SHP77 treated with DMSO at 0.1 percent for 48 hours (cell line): ENCODE results near the gene PAFAH1B1.

Experiments
- DNase-seq: peaks from one replicate; lab custom pipeline; 2025; lab: John Stamatoyannopoulos, UW

The PAFAH1B1 gene

GRCh38 chr17:2703181-2703580, 109.7 kb downstream of the PAFAH1B1 start:
- DNase-seq = no peak

DNA sequence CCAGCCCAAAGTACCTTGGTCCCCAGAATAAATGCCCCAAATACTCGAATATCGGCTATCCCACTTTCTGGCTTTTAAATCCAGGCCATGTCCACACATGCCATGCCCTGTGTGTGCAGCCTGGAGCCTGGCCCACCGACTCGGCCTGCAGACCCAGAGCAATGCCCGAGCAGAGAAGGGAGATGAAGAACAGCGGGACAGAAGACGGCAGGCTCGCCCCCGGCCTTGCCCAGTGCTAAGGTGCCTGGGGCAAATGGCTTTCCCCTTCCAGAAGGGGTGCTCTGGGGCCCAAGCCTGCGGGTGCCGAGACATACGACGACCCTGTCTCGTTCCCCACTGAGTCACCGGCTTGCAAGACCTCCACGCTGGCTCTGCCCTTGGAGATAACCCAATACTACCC, 110.2 kb downstream of the PAFAH1B1 start:
- no peak for DNase-seq

DNA sequence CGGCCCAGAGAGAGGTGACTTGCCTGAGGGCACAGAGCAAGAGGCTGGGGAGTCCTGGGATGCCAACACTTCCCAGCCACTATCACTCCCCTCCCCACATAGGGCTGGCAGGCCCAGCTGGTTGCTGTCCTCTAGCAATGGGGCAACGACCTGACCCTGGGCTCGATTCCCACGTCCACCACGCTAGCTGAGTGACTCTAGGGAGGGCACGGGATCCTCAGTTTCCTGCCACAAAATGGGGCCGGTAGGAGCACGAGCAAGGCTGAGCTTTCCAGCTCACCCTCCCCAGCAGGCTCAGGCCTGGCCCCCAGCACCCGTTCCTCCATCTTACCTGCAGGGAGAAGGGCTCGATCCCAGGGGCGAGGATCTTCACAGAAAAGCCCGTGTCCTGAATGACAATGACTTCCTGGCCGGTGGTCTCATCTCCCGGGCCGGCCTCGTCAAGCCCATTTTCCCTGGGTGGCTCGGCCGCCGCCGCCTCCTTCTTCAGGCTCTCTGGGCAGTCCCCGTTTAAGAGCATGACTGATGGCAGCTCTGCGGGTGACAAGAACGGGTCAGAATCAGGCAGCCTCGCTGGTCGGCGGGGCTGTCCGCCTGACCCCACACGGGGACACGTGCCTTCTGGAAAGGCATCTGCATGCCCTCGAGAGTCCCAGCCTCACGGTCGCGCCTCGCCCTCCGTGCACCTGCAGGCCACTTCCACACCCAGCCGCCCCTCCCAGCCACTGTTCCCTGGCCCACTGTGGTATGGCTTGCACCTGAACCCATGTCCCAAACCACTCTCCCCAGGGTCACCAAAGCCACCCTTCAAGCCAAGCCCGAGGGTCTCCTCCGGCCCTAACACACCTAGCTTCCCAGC, 110.8 kb downstream of the PAFAH1B1 start:
- no peak for DNase-seq

DNA sequence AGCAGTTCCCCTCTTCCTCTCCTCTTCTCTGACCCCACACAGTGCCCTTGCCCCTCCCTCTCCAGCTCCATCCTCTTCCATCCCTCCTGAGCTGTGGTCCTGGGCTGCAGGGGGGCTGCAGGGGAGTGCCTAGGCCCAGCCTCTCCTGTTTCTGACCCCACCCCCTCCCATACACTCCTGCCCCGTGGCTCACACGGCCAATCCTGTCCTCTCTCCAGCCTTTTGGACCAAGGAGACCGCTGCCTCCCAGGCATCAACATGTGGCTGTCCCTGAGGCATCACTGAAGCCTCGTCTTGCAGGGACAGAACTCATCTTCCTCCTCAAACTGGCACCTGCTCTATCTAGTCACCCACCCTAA, 111.4 kb downstream of the PAFAH1B1 start:
- no peak for DNase-seq

DNA sequence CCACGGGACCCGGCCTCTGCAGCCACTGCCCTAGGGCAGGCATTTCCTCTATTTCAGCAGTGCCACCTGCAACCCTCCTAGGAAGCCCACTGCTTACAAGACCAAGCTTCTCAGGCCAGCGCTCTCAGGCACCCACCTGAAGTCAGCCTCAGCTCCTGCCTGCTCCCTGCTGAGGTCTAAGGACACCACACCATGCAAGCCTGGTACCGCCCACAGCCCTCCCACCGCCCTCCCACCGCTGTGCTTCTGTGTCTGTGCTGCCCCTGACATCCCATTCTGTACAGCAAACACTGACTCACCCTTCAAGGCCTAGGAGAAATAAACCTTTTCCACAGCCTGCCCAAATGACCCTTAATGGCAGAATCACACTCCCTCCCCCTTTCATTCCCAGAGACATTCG, 111.8 kb downstream of the PAFAH1B1 start:
- no peak for DNase-seq

DNA sequence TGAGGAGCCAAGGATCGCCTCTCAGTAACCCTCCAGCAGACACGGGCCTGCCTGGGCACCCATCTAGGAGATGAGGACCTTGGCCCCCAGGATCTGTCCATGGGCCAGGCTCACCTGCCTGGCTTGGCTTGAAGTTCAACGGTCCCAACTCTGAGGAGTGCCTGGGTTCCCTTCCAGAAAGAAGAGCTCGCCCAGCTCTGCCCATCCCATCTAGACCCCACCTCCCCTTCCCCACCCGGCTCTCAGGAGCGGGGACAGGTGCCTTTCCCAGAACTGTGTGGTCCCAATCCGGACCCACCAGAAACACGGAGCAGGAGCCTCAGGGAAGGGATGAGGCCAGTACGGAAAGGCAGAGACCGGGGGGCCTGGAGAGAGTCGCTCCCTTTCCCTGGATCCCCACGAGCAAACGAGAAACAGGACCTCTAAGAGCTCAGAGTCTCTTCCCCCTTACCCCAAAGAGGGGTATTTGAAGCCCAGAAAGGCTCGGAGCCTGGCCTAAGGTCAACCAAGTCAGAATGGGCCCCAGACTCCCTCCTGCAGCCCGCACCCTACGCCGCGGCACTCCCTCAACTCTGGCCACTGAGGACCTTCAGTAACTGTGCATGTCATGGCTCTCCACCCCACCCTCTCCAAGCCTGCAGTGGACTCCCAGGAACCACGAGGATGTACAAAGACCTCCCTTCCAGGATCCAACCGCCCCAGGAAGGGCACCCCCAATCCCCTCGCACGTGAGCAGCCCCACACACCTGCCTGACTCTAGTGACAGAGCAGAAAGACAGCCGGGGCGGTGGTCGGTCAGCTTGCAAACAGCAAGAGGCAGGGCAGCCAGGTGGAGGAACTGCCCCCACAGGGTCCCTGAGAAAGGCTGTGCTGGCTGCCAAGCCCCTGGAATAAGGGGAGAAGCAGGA, 112.7 kb downstream of the PAFAH1B1 start:
- no peak for DNase-seq

DNA sequence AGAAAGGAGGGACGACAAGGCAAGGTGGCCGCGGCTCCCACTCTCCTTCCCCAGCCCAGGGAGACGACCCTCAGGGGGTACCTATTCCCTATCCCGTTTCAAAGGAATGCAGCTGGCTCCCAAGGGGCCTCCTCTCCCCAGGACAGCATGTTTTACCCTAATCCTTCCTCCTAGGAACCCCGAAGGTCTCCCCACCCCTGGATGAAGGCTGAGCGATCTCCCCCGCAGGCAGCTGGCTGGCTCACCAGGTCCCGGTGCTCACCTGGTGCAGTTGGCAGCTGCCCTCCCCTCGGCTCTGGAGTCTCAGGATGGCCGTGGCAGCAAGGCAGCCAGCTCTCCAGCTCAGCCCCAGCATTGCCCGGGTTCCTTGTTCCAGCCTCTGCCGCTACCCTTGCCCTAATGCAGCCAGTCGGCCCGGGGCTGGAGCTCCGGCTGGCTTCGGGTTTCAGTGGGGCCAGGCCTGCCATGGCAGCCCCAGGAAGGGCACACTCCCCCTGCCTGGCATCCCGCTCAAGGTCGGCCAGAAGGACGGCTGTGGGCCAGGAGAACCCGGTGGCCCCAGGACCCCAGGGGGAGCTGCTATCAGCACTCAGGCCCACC, 113.6 kb downstream of the PAFAH1B1 start:
- no peak for DNase-seq

DNA sequence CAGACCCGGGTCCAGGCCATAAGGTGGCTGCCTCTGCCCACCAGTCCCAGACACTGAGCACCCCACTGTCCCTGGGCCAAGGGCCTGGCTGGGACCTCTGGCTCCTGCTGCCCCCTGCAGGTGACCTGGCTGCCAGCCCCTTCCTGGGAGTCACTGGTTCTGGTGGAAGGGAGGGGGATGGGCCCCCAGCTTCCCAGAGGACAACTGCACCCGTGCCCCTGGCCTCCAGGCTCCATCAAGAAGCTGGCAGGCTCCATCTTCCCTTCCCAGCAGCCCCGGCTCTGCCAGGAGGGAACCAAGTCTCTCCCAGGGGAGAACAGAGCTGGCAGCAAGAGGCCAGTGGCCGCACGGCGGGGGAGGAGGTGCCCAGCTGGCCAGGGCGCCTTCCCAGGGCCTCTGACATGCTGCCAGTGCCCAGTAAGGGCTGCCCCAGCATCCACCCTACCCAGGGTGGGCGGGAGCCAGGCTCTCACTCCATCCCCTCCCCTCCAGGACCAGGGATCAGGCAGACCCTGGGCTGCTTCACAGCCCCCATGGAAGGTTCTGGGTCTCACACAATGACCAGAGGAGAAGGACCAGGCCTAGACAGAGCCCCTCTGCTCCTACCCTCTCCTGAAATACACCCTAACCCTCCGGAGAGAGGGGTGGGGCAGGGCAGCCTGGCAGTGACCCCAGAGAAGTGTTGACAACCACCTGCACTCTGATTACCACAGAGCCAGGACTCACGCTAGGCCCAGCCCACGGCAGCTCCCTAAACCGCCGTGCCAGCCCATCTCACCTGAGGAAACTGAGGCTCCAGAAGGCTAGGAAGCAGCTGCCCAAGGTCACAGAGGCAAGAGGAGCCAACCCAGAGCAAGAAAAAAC, 114.5 kb downstream of the PAFAH1B1 start:
- DNase-seq = no peak

DNA sequence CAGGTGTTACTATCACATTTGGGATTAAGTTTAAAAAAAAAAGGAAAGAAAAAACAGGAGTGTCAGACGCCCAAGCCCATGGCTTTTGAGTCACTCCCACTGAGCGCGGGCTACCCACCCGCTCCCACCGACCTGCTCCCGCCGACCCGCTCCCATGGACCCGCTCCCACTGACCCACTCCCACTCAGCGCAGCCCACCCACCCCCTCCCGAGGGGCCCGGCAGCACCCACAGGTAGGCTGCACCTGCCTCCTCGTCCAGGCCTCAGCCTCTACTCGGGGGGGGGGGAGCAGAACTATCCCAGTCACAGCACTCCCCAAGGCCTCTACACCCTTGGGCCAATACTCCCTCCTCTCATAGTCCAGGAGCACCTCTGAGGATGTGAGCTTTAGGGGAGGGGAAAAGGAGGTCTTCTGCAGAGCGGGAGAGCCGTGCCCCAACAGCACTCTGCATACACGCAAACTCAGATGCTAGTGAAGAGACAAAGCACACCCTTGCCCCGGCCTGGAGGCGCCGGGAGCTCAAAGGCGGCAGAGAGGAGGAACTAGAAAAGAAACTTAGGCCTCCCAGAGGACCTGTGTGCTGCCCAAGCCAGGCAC, 115.2 kb downstream of the PAFAH1B1 start:
- no peak for DNase-seq

DNA sequence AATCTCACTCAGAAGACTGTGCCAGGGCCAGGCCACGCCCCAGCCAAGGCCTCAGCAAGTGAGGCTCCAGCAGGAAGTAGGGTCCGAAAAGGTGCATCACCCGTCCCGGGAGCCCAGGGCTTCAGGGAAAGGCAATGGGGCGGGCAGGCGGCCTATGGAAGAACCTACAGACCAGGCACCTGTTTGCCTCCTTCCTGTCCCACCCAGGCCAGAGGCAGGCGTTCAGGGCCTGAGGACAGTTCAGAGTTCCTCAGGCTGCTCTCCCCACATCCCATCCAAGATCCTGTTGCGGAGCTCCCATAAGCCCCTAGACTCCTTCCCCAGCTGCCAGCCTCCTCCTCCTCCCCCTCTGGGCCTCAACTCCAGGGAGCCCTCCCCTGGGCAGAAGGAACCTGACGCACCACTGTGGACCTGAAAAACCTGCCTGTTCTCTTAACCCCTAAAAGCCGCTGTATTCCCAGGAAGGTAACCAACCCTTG, 115.8 kb downstream of the PAFAH1B1 start:
- no peak for DNase-seq

GRCh38 chr17:2710071-2710802, 116.8 kb downstream of the PAFAH1B1 start:
- DNase-seq = no peak

- no peak for DNase-seq
These were observed 117.6 kb downstream of the PAFAH1B1 start for GRCh38 chr17:2710803-2711607.

DNA sequence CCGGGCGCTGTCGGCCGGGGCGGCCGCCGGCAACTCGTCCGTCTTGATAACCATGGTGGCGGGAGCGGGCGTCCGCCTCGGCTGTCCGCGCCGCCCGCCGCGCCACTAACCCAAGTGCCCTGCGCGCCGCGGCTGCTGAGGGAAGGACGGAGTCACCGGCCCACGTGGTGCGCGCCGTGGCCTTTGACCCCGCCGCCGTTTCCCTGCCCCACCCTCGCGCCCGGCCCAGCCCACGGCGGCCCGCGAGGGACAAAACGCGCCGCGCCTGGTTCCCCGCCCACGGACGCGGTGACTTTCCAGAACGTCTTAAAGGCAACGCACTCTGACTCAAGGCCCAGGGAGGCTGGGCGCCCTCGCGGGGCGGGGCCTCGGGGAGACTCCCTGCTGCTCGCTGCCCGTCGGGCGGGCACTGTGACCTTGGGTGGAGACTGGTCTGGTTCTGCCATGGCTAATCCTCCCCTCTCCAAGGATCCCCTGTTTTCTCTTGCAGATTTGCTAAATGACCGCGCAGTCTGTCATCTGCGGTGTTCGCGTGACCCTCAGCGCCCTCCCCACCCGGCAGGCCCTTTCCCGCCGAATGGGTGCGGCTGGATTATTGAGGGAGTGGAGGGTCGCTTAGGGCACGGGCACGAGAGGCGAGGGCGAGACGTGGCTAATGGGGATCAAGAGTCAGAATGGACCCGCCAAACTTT, 118.3 kb downstream of the PAFAH1B1 start, which contains the start of gene CLUH:
Gene CLUH, minus strand, starts transcription at position 157 of the 692 bp plus-strand sequence. Its CDS starts 103 bp downstream, at position 54.
- DNase-seq = peak; percentile 91

GRCh38 chr17:2712300-2713043, 119.0 kb downstream of the PAFAH1B1 start:
- peak; percentile 34 for DNase-seq

GRCh38 chr17:2713881-2714280, 120.4 kb downstream of the PAFAH1B1 start:
- no peak for DNase-seq

- DNase-seq = no peak
These were observed 123.2 kb downstream of the PAFAH1B1 start for GRCh38 chr17:2716649-2717048.

DNA sequence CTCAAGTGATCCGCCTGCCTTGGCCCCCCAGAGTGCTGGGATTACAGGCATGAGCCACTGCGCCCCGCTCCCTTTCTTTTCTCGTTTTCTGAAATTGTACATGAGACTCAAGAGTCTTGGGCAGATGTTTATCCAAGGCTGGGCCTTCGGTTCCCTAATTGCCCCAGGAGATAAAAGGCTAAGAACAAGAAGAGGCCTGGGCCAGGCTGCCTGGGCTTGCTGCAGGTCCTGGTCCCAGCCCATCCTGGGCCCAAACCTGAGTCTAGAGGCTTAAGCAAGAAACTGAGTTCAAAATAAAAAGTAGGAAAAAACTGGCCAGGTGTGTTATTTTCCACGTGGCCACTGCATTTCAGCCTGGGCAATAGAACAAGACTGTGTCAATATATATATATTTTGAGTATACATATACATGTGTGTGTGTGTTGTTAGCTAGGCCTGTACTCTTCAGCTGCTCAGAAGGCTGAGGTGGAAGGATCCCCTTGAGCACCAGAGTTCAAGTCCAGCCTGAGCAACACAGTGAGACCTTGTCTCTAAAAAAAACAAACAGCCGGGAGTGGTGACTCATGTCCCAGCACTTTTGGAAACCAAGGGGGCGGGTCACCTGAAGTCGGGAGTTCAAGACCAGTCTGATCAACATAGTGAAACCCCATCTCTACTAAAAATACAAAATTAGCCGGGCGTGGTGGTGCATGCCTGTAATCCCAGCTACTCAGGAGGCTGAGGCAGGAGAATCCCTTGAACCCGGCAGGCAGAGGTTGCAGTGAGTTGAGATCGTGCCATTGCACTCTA, 124.9 kb downstream of the PAFAH1B1 start:
- no peak for DNase-seq
